MM.1S (cell line): ENCODE measurements around the gene SYNJ2BP.

ENCODE experiments used
- DNase-seq: peaks from one replicate; pipeline ENCODE4 v3.0.0-alpha.2; 2015
- H2AFZ ChIP-seq: fragments of 300-600 bp; sonication (generic); 2 replicates; pipeline ENCODE4 v1.6.0; 2016; ENCODE audit warnings: antibody characterized with exemption, low read length
- H3F3A ChIP-seq: fragments of 300-600 bp; sonication (generic); 2 replicates; pipeline ENCODE4 v1.6.1; 2016; ENCODE audit warnings: mild to moderate bottlenecking, antibody characterized with exemption, low read length, moderate library complexity, mixed read lengths; ENCODE audit not compliant: insufficient read depth
- H3K27ac ChIP-seq: fragments of 300-600 bp; sonication (generic); 2 replicates; pipeline ENCODE4 v1.5.1; 2016; ENCODE audit warnings: mild to moderate bottlenecking, low read length
- H3K27me3 ChIP-seq: fragments of 300-600 bp; sonication (generic); replicated peaks from 2 replicates; pipeline ENCODE4 v1.6.0; 2016; ENCODE audit warnings: low read length; ENCODE audit not compliant: insufficient read depth
- H3K36me3 ChIP-seq: fragments of 300-600 bp; sonication (generic); replicated peaks from 2 replicates; pipeline ENCODE4 v1.6.1; 2016; ENCODE audit warnings: mild to moderate bottlenecking, low read length, mixed read lengths; ENCODE audit not compliant: insufficient read depth
- H3K4me1 ChIP-seq: fragments of 300-600 bp; sonication (generic); 2 replicates; pipeline ENCODE4 v1.6.1; 2016; ENCODE audit warnings: low read length, mixed read lengths
- H3K4me2 ChIP-seq: fragments of 300-600 bp; sonication (generic); 2 replicates; pipeline ENCODE4 v1.6.0; 2016; ENCODE audit warnings: low read depth, low read length
- H3K4me3 ChIP-seq: fragments of 300-600 bp; sonication (generic); 2 replicates; pipeline ENCODE4 v1.5.1; 2016; ENCODE audit warnings: low read length, mixed read lengths
- H3K79me2 ChIP-seq: fragments of 300-600 bp; sonication (generic); 2 replicates; pipeline ENCODE4 v1.6.1; 2016; ENCODE audit warnings: mixed run types, low read length, mixed read lengths
- H3K9ac ChIP-seq: fragments of 300-600 bp; sonication (generic); 2 replicates; pipeline ENCODE4 v1.6.1; 2016; ENCODE audit warnings: low read length, mixed read lengths
- H3K9me2 ChIP-seq: fragments of 300-600 bp; sonication (generic); replicated peaks from 2 replicates; pipeline ENCODE4 v1.6.1; 2016; ENCODE audit warnings: mild to moderate bottlenecking, low read length, mixed read lengths; ENCODE audit not compliant: insufficient read depth
- H3K9me3 ChIP-seq: fragments of 300-600 bp; sonication (generic); replicated peaks from 2 replicates; pipeline ENCODE4 v1.6.1; 2016; ENCODE audit warnings: mild to moderate bottlenecking, low read length, mixed read lengths; ENCODE audit not compliant: insufficient read depth
- H4K20me1 ChIP-seq: fragments of 300-600 bp; sonication (generic); 2 replicates; pipeline ENCODE4 v1.6.1; 2016; ENCODE audit warnings: mild to moderate bottlenecking, low read length, moderate library complexity, mixed read lengths; ENCODE audit not compliant: insufficient read depth
- EZH2 ChIP-seq: fragments of 300-600 bp; sonication (generic); optimal IDR thresholded peaks from 2 replicates; pipeline ENCODE3; 2017; ENCODE audit warnings: low read depth, mild to moderate bottlenecking, antibody characterized with exemption, low read length, mixed read lengths
- EZH2phosphoT487 ChIP-seq: fragments of 300-600 bp; sonication (generic); IDR thresholded peaks from 2 replicates; pipeline ENCODE4 v1.6.1; 2018; ENCODE audit warnings: antibody characterized with exemption, low read length
- TF ChIP-seq, protein P1 (sequence below): fragments of 300-600 bp; sonication (generic); IDR thresholded peaks from 2 replicates; pipeline ENCODE4 v1.5.1; 2016; ENCODE audit warnings: antibody characterized with exemption, low read length, mixed read lengths

SYNJ2BP gene, protein sequence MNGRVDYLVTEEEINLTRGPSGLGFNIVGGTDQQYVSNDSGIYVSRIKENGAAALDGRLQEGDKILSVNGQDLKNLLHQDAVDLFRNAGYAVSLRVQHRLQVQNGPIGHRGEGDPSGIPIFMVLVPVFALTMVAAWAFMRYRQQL

DNA sequence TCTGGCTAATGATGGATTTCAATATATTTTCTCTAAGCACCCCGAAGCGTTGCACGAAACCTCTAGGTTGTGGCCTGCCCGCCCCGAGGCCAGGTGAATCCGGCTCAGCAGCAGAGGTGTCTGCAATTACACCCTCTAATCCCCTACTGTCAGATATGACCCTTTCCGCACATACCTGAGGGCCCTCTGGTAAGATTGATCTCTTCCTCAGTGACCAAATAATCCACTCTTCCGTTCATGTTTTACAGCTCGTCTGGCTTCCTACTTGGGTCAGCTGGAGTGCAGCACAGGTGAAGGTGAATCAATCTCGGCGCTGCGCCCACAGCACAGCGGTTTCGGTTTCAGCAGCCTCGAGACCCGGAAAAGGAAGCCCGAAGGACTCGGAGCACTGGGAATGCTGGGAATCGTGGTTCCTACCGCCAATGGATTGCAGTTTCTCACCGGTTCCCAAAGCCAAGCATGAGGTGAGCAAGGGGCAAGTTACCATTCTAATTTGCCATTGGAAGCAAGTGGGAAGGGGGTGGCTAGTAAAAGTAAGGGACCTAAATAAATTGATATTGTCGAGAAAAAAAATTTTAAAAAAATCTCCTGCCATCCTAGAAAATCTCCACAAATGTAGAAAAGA is at the start of gene SYNJ2BP:
TSS of gene SYNJ2BP (minus strand) at position 366 of the 625 bp plus-strand sequence. CDS start at position 239, 127 bp downstream.
- Histone ChIP-seq H3K79me2 (no peaks in the 10 kb centered on the region; the same call in 1 of the 2 replicates), H3K4me1 (no peaks in the 10 kb centered on the region), H4K20me1 (no peaks in the 10 kb centered on the region), H3F3A (no peaks in the 10 kb centered on the region), H3K36me3 (no peaks in the 10 kb centered on the region), H3K9ac (peak within 1 kb of the TSS; percentile 32; the same call in 1 of the 2 replicates), H3K4me2 (peak within 1 kb of the TSS; percentile 66), H3K27ac (peak within 1 kb of the TSS; percentile 27; the same call in 1 of the 2 replicates), H3K4me3 (peak within 1 kb of the TSS; percentile 63), H3K9me3 (no peaks in the 10 kb centered on the region), H2AFZ (peak within 1 kb of the TSS; percentile 30), H3K27me3 (no peaks in the 10 kb centered on the region), H3K9me2 (no peaks in the 10 kb centered on the region)
- no peak for TF ChIP-seq EZH2phosphoT487
- TF ChIP-seq EZH2, result no peak
- TF ChIP-seq, protein P1, sequence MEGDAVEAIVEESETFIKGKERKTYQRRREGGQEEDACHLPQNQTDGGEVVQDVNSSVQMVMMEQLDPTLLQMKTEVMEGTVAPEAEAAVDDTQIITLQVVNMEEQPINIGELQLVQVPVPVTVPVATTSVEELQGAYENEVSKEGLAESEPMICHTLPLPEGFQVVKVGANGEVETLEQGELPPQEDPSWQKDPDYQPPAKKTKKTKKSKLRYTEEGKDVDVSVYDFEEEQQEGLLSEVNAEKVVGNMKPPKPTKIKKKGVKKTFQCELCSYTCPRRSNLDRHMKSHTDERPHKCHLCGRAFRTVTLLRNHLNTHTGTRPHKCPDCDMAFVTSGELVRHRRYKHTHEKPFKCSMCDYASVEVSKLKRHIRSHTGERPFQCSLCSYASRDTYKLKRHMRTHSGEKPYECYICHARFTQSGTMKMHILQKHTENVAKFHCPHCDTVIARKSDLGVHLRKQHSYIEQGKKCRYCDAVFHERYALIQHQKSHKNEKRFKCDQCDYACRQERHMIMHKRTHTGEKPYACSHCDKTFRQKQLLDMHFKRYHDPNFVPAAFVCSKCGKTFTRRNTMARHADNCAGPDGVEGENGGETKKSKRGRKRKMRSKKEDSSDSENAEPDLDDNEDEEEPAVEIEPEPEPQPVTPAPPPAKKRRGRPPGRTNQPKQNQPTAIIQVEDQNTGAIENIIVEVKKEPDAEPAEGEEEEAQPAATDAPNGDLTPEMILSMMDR, result no peak
- peak; percentile 49 for DNase-seq

DNA sequence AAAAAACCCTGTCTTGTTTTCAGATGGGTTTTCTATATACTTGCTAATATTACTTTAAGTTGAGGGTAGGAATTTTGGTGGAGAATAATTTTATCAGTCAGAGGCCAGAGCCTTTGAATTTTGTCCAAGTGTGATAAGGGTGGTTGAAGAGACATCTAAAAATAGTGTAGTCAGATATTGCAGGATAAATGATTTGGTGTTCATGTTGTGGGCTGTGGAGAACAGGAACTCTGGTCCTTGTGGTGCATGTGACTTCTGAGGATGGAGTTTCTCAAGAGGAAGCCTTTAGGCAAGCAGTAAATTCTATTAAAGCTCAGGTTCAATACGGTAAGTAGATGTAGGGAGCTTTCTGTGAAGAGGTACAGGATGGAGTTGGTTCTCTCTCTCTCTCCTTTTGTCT is 37.8 kb upstream of the SYNJ2BP start:
- H3F3A ChIP-seq, result no peaks in the 10 kb centered on the region
- H3K9me2 ChIP-seq, result no peaks in the 10 kb centered on the region
- no peak overlapping the region for H2AFZ ChIP-seq
- no peaks in the 10 kb centered on the region for H4K20me1 ChIP-seq
- no peaks in the 10 kb centered on the region for H3K79me2 ChIP-seq
- no peaks in the 10 kb centered on the region for H3K9me3 ChIP-seq
- DNase-seq, result no peak
- H3K27ac ChIP-seq, result no peak overlapping the region
- H3K4me1 ChIP-seq, result no peaks in the 10 kb centered on the region
- H3K4me3 ChIP-seq, result no peak overlapping the region
- no peaks in the 10 kb centered on the region for H3K36me3 ChIP-seq
- no peak overlapping the region for H3K4me2 ChIP-seq
- H3K27me3 ChIP-seq, result no peaks in the 10 kb centered on the region
- H3K9ac ChIP-seq, result no peak overlapping the region
- TF ChIP-seq, protein P1, result no peak
- TF ChIP-seq EZH2phosphoT487 (no peak), EZH2 (no peak)

DNA sequence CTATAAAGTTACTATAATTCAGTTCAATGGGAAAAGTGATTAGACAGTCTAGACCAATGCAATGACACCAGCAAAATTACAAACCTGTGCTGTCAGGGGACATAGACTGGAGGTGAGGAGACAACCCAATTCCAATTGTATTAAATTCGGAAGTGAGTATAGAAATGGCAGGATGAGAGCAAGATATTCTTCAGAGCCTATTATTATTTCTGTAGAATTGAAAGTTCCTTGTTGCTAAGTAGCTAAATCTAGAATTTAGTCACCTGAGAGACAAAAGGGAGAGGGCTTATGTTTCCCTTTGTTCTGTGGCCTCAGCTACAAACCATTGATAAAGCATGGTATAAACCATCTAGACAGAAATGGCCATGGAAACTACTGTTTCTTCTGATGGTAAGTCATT is 35.0 kb upstream of the SYNJ2BP start, which contains the start of gene ADAM21:
TSS of gene ADAM21 (plus strand) at position 301 of the 400 bp plus-strand sequence. CDS start 5,326 bp downstream, outside the sequence.
- H2AFZ ChIP-seq, result no peak within 1 kb of the TSS
- H3K9ac ChIP-seq, result no peak within 1 kb of the TSS
- TF ChIP-seq EZH2, result no peak
- no peak for TF ChIP-seq EZH2phosphoT487
- no peaks in the 10 kb centered on the region for H3K4me1 ChIP-seq
- no peak within 1 kb of the TSS for H3K27ac ChIP-seq
- no peaks in the 10 kb centered on the region for H3K79me2 ChIP-seq
- no peak within 1 kb of the TSS for H3K4me2 ChIP-seq
- no peaks in the 10 kb centered on the region for H3F3A ChIP-seq
- H3K9me3 ChIP-seq, result no peaks in the 10 kb centered on the region
- no peaks in the 10 kb centered on the region for H3K27me3 ChIP-seq
- no peak for DNase-seq
- no peaks in the 10 kb centered on the region for H4K20me1 ChIP-seq
- no peaks in the 10 kb centered on the region for H3K36me3 ChIP-seq
- no peaks in the 10 kb centered on the region for H3K9me2 ChIP-seq
- no peak within 1 kb of the TSS for H3K4me3 ChIP-seq
